SK-N-SH treated with all-trans-retinoic acid at 6 μM for 48 hours (cell line): Measurements from ENCODE around the gene ATP5F1C.
"Not testable (repeated sequence)": the region's sequence is repeated elsewhere in the genome, so short reads cannot be mapped to it uniquely, and the experiment has no call there.

Experiments used
- ATAC-seq: fragments of 200-7000 bp; cut with Tn5 transposase; 3 replicates; pipeline ENCODE4 v1.9.1; 2020; ENCODE audit warnings: mild to moderate bottlenecking, moderate library complexity
- ARNTL ChIP-seq: fragments of 450-650 bp; formaldehyde crosslinking; IDR thresholded peaks from 2 replicates; pipeline ENCODE4 v1.5.0; 2020; ENCODE audit warnings: low read depth, mild to moderate bottlenecking, moderate library complexity, borderline replicate concordance
- BACH2 ChIP-seq: fragments of 250-450 bp; sonication (Bioruptor Pico); IDR thresholded peaks from 2 replicates; pipeline ENCODE4 v1.9.0; 2021; ENCODE audit warnings: mild to moderate bottlenecking, borderline replicate concordance
- CSDC2 ChIP-seq: fragments of 250-450 bp; sonication (Bioruptor Pico); IDR thresholded peaks from 2 replicates; pipeline ENCODE4 v1.5.0; 2020; ENCODE audit warnings: mild to moderate bottlenecking, moderate library complexity
- ESRRG ChIP-seq: fragments of 250-450 bp; sonication (Bioruptor Pico); IDR thresholded peaks from 2 replicates; pipeline ENCODE4 v1.6.1; 2021; ENCODE audit warnings: mild to moderate bottlenecking
- GLIS3 ChIP-seq: fragments of 250-450 bp; sonication (Bioruptor Pico); IDR thresholded peaks from 2 replicates; pipeline ENCODE4 v1.5.0; 2020; ENCODE audit warnings: mild to moderate bottlenecking, moderate library complexity
- OSR1 ChIP-seq: fragments of 250-450 bp; sonication (Bioruptor Pico); IDR thresholded peaks from 2 replicates; pipeline ENCODE4 v1.8.0; 2022; ENCODE audit warnings: moderate library complexity, mild to moderate bottlenecking, inconsistent platforms
- PATZ1 ChIP-seq: fragments of 250-450 bp; sonication (Bioruptor Pico); IDR thresholded peaks from 2 replicates; pipeline ENCODE4 v1.8.0; 2020; ENCODE audit warnings: mild to moderate bottlenecking, moderate library complexity, borderline replicate concordance
- POU6F1 ChIP-seq: fragments of 250-450 bp; sonication (Bioruptor Pico); IDR thresholded peaks from 2 replicates; pipeline ENCODE4 v1.8.0; 2021; ENCODE audit warnings: low read depth, mild to moderate bottlenecking, moderate library complexity, borderline replicate concordance
- PPARA ChIP-seq: fragments of 250-450 bp; sonication (Bioruptor Pico); IDR thresholded peaks from 2 replicates; pipeline ENCODE4 v1.5.0; 2020; ENCODE audit warnings: mild to moderate bottlenecking, borderline replicate concordance
- RARB ChIP-seq: fragments of 250-450 bp; sonication (Bioruptor Pico); IDR thresholded peaks from 2 replicates; pipeline ENCODE4 v1.8.0; 2021; ENCODE audit warnings: mild to moderate bottlenecking, moderate library complexity
- SNAI2 ChIP-seq: fragments of 250-450 bp; sonication (Bioruptor Pico); IDR thresholded peaks from 2 replicates; pipeline ENCODE4 v1.5.0; 2020; ENCODE audit warnings: mild to moderate bottlenecking, moderate library complexity
- TCF4 ChIP-seq: fragments of 250-450 bp; sonication (Bioruptor Pico); IDR thresholded peaks from 2 replicates; pipeline ENCODE4 v1.8.0; 2021; ENCODE audit warnings: mild to moderate bottlenecking, moderate library complexity, borderline replicate concordance
- TOX ChIP-seq: fragments of 250-450 bp; sonication (Bioruptor Pico); IDR thresholded peaks from 2 replicates; pipeline ENCODE4 v1.8.0; 2021; ENCODE audit warnings: mild to moderate bottlenecking, moderate library complexity, borderline replicate concordance
- TSHZ2 ChIP-seq: fragments of 250-450 bp; sonication (Bioruptor Pico); IDR thresholded peaks from 2 replicates; pipeline ENCODE4 v1.5.0; 2020; ENCODE audit warnings: mild to moderate bottlenecking, moderate library complexity
- ZFP3 ChIP-seq: fragments of 250-450 bp; sonication (Bioruptor Pico); IDR thresholded peaks from 2 replicates; pipeline ENCODE4 v1.5.0; 2020; ENCODE audit warnings: mild to moderate bottlenecking, moderate library complexity
- ZFP30 ChIP-seq: fragments of 450-650 bp; formaldehyde crosslinking; IDR thresholded peaks from 2 replicates; pipeline ENCODE4 v1.5.0; 2022; ENCODE audit warnings: mild to moderate bottlenecking, moderate library complexity
- ZNF565 ChIP-seq: fragments of 450-650 bp; formaldehyde crosslinking; conservative IDR thresholded peaks from 2 replicates; pipeline ENCODE4 v1.5.0; 2020; ENCODE audit warnings: low read depth, mild to moderate bottlenecking, moderate library complexity
- ZNF70 ChIP-seq: fragments of 450-650 bp; formaldehyde crosslinking; IDR thresholded peaks from 2 replicates; pipeline ENCODE4 v1.5.0; 2020; ENCODE audit warnings: mild to moderate bottlenecking, moderate library complexity
- TF ChIP-seq, protein P1 (sequence below): fragments of 250-450 bp; sonication (Bioruptor Pico); IDR thresholded peaks from 2 replicates; pipeline ENCODE4 v1.5.1; 2021; ENCODE audit warnings: mild to moderate bottlenecking, moderate library complexity
- TF ChIP-seq, protein P2 (sequence below): fragments of 250-450 bp; sonication (Bioruptor Pico); IDR thresholded peaks from 2 replicates; pipeline ENCODE4 v1.5.1; 2020; ENCODE audit warnings: low read depth, mild to moderate bottlenecking, moderate library complexity

ATP5F1C gene

GRCh38 chr10:7744307-7744706, 43.7 kb upstream of the ATP5F1C start:
- TF ChIP-seq ZNF70 (CRISPR knock-in tag) (no peak), OSR1 (CRISPR knock-in tag) (no peak), GLIS3 (CRISPR knock-in tag) (no peak), ZFP3 (no peak), TOX (CRISPR knock-in tag) (no peak), CSDC2 (CRISPR knock-in tag) (no peak), POU6F1 (CRISPR knock-in tag) (no peak), TCF4 (CRISPR knock-in tag) (no peak), PATZ1 (CRISPR knock-in tag) (no peak), ZNF565 (no peak), ARNTL (CRISPR knock-in tag) (no peak), ESRRG (CRISPR knock-in tag) (no peak), RARB (CRISPR knock-in tag) (no peak), SNAI2 (CRISPR knock-in tag) (no peak), ZFP30 (CRISPR knock-in tag) (no peak)
- TF ChIP-seq, protein P1, sequence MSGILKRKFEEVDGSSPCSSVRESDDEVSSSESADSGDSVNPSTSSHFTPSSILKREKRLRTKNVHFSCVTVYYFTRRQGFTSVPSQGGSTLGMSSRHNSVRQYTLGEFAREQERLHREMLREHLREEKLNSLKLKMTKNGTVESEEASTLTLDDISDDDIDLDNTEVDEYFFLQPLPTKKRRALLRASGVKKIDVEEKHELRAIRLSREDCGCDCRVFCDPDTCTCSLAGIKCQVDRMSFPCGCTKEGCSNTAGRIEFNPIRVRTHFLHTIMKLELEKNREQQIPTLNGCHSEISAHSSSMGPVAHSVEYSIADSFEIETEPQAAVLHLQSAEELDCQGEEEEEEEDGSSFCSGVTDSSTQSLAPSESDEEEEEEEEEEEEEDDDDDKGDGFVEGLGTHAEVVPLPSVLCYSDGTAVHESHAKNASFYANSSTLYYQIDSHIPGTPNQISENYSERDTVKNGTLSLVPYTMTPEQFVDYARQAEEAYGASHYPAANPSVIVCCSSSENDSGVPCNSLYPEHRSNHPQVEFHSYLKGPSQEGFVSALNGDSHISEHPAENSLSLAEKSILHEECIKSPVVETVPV (CRISPR knock-in tag): no peak
- TF ChIP-seq, protein P2, sequence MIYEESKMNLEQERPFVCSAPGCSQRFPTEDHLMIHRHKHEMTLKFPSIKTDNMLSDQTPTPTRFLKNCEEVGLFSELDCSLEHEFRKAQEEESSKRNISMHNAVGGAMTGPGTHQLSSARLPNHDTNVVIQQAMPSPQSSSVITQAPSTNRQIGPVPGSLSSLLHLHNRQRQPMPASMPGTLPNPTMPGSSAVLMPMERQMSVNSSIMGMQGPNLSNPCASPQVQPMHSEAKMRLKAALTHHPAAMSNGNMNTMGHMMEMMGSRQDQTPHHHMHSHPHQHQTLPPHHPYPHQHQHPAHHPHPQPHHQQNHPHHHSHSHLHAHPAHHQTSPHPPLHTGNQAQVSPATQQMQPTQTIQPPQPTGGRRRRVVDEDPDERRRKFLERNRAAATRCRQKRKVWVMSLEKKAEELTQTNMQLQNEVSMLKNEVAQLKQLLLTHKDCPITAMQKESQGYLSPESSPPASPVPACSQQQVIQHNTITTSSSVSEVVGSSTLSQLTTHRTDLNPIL (CRISPR knock-in tag): no peak
- TF ChIP-seq, all 23 proteins: peak for 0
- ATAC-seq: no peak

DNA sequence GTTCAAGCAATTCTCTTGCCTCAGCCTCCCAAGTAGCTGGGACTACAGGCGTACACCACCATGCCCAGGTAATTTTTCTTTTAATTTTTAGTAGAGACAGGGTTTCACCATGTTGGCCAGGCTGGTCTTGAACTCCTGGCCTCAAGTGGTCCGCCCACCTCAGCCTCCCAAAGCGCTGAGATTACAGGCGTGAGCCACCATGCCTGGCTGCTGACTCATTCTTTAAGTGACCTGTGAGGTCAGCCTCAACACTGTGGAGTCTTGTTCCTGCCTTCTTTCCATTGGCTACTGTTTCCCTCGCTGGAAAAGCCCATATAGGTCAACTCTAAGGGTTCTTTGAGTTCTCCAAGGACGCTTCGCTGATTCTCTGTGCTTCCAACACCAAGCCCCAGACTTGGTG, 39.3 kb upstream of the ATP5F1C start:
- not testable (repeated sequence) for ATAC-seq

- no peak for ATAC-seq
- TF ChIP-seq ESRRG (CRISPR knock-in tag) (no peak), TSHZ2 (CRISPR knock-in tag) (no peak), PPARA (no peak), TOX (CRISPR knock-in tag) (no peak), ARNTL (CRISPR knock-in tag) (no peak), OSR1 (CRISPR knock-in tag) (no peak), BACH2 (CRISPR knock-in tag) (no peak), SNAI2 (CRISPR knock-in tag) (no peak), GLIS3 (CRISPR knock-in tag) (no peak), RARB (CRISPR knock-in tag) (no peak), ZFP30 (CRISPR knock-in tag) (no peak), CSDC2 (CRISPR knock-in tag) (no peak), POU6F1 (CRISPR knock-in tag) (no peak), ZNF565 (no peak), ZFP3 (no peak), PATZ1 (CRISPR knock-in tag) (no peak), ZNF70 (CRISPR knock-in tag) (no peak)
- TF ChIP-seq, protein P1 (CRISPR knock-in tag): no peak
- TF ChIP-seq, protein P2 (CRISPR knock-in tag): no peak
Observed at GRCh38 chr10:7750222-7750621, 37.8 kb upstream of the ATP5F1C start.
